ENCODE results near the gene CCDC50. TPM values are rescaled to one million over a fixed set of nuclear protein-coding genes. Genes with fewer than 3 reads are reported as not detected.

CCDC50 gene
- total RNA-seq, 1 experiment from 2014 or later, result 21.0 TPM

GRCh38 chr3:191358929-191359328 lies 29.7 kb downstream of the CCDC50 start:
- no peak overlapping the region for H2BK12ac ChIP-seq (ENCODE audit: insufficient read length, low read depth, low read length)
- H3K56ac ChIP-seq (ENCODE audit: insufficient read length, low read depth, low read length), result no peak overlapping the region
- Mint-ChIP-seq H3K4me3 (no peak overlapping the region), H3K36me3 (ENCODE audit: insufficient read depth in 1 of 3, low read depth in 3 of 3) (peaks cover 9 to 34% (median 12%) of the 10 kb centered on the region in 3 experiments), H3K27ac (peak overlapping the region; percentile 5 to 52 (median 34); a peak in 6 of 7 replicates), H3K27me3 (ENCODE audit: low read depth) (no peaks in the 10 kb centered on the region), H3K4me1 (peaks cover 36 to 44% of the 10 kb centered on the region in 2 experiments), H3K9me3 (no peaks in the 10 kb centered on the region)
- no peaks in the 10 kb centered on the region for H3K27me3 ChIP-seq (ENCODE audit: insufficient read depth, low read length)
- no peak for TF ChIP-seq CTCF (conservative IDR thresholded peaks at IDR 0.05)
- no peak overlapping the region for H2BK120ac ChIP-seq (ENCODE audit: low read depth, low read length, poor library complexity, severe bottlenecking)
- H2BK20ac ChIP-seq (ENCODE audit: low read depth, low read length, poor library complexity, severe bottlenecking), result no peak overlapping the region
- H2AK5ac ChIP-seq (ENCODE audit: insufficient read length, low read length), result no peak overlapping the region
- H3K4ac ChIP-seq (ENCODE audit: low read depth, low read length), result no peak overlapping the region
- no peak overlapping the region for H4K91ac ChIP-seq (ENCODE audit: insufficient read length, low read depth, low read length)
- peaks cover 10% of the 10 kb centered on the region for H3K4me1 ChIP-seq (ENCODE audit: insufficient read depth, low read length)
- no peaks in the 10 kb centered on the region for H4K20me1 ChIP-seq (ENCODE audit: control insufficient read depth, insufficient read depth, insufficient read length)
- no peaks in the 10 kb centered on the region for H3K79me2 ChIP-seq (ENCODE audit: insufficient read depth, low read length)
- peak overlapping the region; percentile 6 for H3K27ac ChIP-seq (ENCODE audit: insufficient read length, low read depth, low read length)
- H2BK5ac ChIP-seq (ENCODE audit: insufficient read length, low read length), result no peak overlapping the region
- no peaks in the 10 kb centered on the region for H3K9me3 ChIP-seq (ENCODE audit: control insufficient read depth, low read depth, low read length)
- no peak overlapping the region for H3K9ac ChIP-seq (ENCODE audit: extremely low read depth, insufficient read length, low read length)
- H3K79me1 ChIP-seq (ENCODE audit: insufficient read depth, low read depth, low read length, poor library complexity, severe bottlenecking), result no peaks in the 10 kb centered on the region
- H2AFZ ChIP-seq (ENCODE audit: low read length), result no peak overlapping the region
- H3K14ac ChIP-seq (ENCODE audit: insufficient read depth, low read length), result no peak overlapping the region
- no peak overlapping the region for H4K5ac ChIP-seq (ENCODE audit: insufficient read length, low read depth, low read length)
- H3T11ph ChIP-seq (ENCODE audit: low read length), result no peak overlapping the region
- H3K18ac ChIP-seq (ENCODE audit: insufficient read length, low read depth, low read length), result no peak overlapping the region
- no peak overlapping the region for H2BK15ac ChIP-seq (ENCODE audit: low read depth, low read length)
- no CpG with 5 or more reads among the region's 2 CpGs for WGBS (ENCODE audit: extremely low coverage, insufficient read length, low lambda C conversion rate)
- no peak overlapping the region for H3K23ac ChIP-seq (ENCODE audit: insufficient read length, low read depth, low read length)
- no peaks in the 10 kb centered on the region for H3K23me2 ChIP-seq (ENCODE audit: insufficient read length, low read depth, low read length, poor library complexity, severe bottlenecking)
- no peak overlapping the region for H3K4me2 ChIP-seq (ENCODE audit: insufficient read depth, insufficient read length, low read length)
- no peak for DNase-seq
- H4K8ac ChIP-seq (replicated peaks; ENCODE audit: insufficient read length, low read depth, low read length), result no peak overlapping the region

All from H9 (cell line).